ENCODE data around the gene RCE1.

GRCh38 chr11:66845143-66845875 lies 2.1 kb downstream of the RCE1 start:
- TF ChIP-seq EZH2 (IDR thresholded peaks at IDR 0.05; ENCODE audit: borderline replicate concordance, low read depth, low read length, severe bottlenecking), result no peak
- TF ChIP-seq, protein P1, sequence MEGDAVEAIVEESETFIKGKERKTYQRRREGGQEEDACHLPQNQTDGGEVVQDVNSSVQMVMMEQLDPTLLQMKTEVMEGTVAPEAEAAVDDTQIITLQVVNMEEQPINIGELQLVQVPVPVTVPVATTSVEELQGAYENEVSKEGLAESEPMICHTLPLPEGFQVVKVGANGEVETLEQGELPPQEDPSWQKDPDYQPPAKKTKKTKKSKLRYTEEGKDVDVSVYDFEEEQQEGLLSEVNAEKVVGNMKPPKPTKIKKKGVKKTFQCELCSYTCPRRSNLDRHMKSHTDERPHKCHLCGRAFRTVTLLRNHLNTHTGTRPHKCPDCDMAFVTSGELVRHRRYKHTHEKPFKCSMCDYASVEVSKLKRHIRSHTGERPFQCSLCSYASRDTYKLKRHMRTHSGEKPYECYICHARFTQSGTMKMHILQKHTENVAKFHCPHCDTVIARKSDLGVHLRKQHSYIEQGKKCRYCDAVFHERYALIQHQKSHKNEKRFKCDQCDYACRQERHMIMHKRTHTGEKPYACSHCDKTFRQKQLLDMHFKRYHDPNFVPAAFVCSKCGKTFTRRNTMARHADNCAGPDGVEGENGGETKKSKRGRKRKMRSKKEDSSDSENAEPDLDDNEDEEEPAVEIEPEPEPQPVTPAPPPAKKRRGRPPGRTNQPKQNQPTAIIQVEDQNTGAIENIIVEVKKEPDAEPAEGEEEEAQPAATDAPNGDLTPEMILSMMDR (IDR thresholded peaks at IDR 0.05; ENCODE audit: borderline replicate concordance, extremely low read depth, low read length, poor library complexity, severe bottlenecking), result no peak

Measured in DND-41 (cell line).